ENCODE measurements around the gene CHRM3.
"Not testable (repeated sequence)": the region's sequence is repeated elsewhere in the genome, so short reads cannot be mapped to it uniquely, and the experiment has no call there.

CHRM3 gene

GRCh38 chr1:239354231-239354630 lies 32.1 kb upstream of the CHRM3 start:
- no peak for DNase-seq (ENCODE audit: low spot score)
- in situ Hi-C loops (cut with MboI; ENCODE audit: low sequenced_read_pairs, unreplicated experiment), result no loop called here
- TF ChIP-seq CTCF (IDR thresholded peaks at IDR 0.05; ENCODE audit: borderline replicate concordance, control extremely low read depth, extremely low read depth, insufficient read depth, missing control alignments), result no peak

- TF ChIP-seq CTCF (IDR thresholded peaks at IDR 0.05; ENCODE audit: borderline replicate concordance, control extremely low read depth, extremely low read depth, insufficient read depth, missing control alignments), result no peak
- no peak for DNase-seq (ENCODE audit: low spot score)
- in situ Hi-C loops (cut with MboI; ENCODE audit: low sequenced_read_pairs, unreplicated experiment), result no loop called here
Measured at GRCh38 chr1:239357867-239358266, 28.5 kb upstream of the CHRM3 start.

- in situ Hi-C loops (cut with MboI; ENCODE audit: low sequenced_read_pairs, unreplicated experiment), result no loop called here
- no peak for DNase-seq (ENCODE audit: low spot score)
- TF ChIP-seq CTCF (IDR thresholded peaks at IDR 0.05; ENCODE audit: borderline replicate concordance, control extremely low read depth, extremely low read depth, insufficient read depth, missing control alignments), result no peak
Measured at GRCh38 chr1:239361403-239361802, 25.0 kb upstream of the CHRM3 start.

- no peak for DNase-seq (ENCODE audit: low spot score)
- TF ChIP-seq CTCF (IDR thresholded peaks at IDR 0.05; ENCODE audit: borderline replicate concordance, control extremely low read depth, extremely low read depth, insufficient read depth, missing control alignments), result no peak
- in situ Hi-C loops (cut with MboI; ENCODE audit: low sequenced_read_pairs, unreplicated experiment), result no loop called here
Measured at GRCh38 chr1:239363930-239364329, 22.4 kb upstream of the CHRM3 start.

DNA sequence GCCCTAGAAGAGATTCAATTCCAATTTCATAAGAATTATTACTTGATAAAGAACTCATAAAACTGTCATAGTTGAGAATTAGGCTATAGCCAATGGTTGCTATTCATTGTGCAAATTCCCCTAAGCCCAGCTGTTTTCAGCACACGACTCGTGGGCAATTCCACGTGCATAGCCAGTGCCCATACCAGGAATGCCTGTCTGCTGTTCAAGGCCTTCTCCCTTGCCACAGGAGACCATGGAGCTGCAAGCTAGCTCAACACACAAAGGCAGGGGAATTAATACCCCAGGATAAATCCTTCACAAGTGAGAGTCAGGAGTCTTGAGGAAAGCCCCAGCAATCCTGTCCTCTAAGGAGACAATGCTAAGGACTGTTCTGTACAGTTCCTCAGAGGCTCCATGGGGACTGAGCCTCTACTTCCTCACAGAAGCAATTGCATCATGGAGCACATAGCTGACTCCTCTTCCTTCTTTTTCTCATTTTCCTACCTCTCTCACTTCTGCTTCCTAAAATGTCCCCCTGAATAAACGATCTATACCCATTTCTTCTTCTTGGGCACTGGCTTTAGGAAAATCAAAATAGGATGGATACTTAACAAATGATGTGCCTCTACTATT lies 19.1 kb upstream of the CHRM3 start:
- in situ Hi-C loops (cut with MboI; ENCODE audit: low sequenced_read_pairs, unreplicated experiment), result no loop called here
- no peak for TF ChIP-seq CTCF (IDR thresholded peaks at IDR 0.05; ENCODE audit: borderline replicate concordance, control extremely low read depth, extremely low read depth, insufficient read depth, missing control alignments)
- no peak for DNase-seq (ENCODE audit: low spot score)

- in situ Hi-C loops (cut with MboI; ENCODE audit: low sequenced_read_pairs, unreplicated experiment), result no loop called here
- no peak for TF ChIP-seq CTCF (IDR thresholded peaks at IDR 0.05; ENCODE audit: borderline replicate concordance, control extremely low read depth, extremely low read depth, insufficient read depth, missing control alignments)
- DNase-seq (ENCODE audit: low spot score), result no peak
Measured at GRCh38 chr1:239368436-239369109, 17.8 kb upstream of the CHRM3 start.

DNA sequence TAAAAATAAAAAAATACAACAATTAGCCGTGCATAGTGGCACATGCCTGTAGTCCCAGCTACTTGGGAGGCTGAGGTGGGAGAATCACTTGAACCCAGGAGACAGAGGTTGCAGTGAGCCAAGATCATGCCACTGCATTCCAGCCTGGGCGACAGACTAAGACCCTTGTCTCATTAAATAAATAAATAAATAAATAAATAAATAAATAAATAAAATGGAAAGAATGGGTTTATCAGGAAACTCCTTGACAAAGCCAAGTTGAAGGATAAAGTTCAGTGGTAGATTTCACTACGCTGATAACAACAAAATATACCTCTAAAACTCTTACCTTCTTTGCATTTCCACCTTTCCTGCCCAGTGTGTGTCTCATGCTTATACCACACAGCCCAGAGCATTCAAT lies 15.5 kb upstream of the CHRM3 start:
- DNase-seq (ENCODE audit: low spot score); in situ Hi-C loops (cut with MboI; ENCODE audit: low sequenced_read_pairs, unreplicated experiment): not testable (repeated sequence)
